PC-3 (cell line): ENCODE measurements around the gene GHRL.

ENCODE experiments used
- CTCF ChIP-seq: fragments of 300-600 bp; sonication (generic); conservative IDR thresholded peaks from 2 replicates; pipeline ENCODE4 v1.5.1; 2017; ENCODE audit warnings: antibody characterized with exemption, low read depth, mild to moderate bottlenecking, low read length
- EZH2 ChIP-seq: fragments of 300-600 bp; sonication (generic); IDR thresholded peaks from one replicate; pipeline ENCODE4 v1.6.1; 2017; ENCODE audit warnings: antibody characterized with exemption, mild to moderate bottlenecking, low read length; ENCODE audit not compliant: unreplicated experiment
- EZH2phosphoT487 ChIP-seq: fragments of 300-600 bp; sonication (generic); IDR thresholded peaks from 2 replicates; pipeline ENCODE4 v1.6.1; 2018; ENCODE audit warnings: mild to moderate bottlenecking, antibody characterized with exemption, low read length, borderline replicate concordance

- TF ChIP-seq CTCF, result no peak
- no peak for TF ChIP-seq EZH2phosphoT487
- no peak for TF ChIP-seq EZH2
Measured at GRCh38 chr3:10292505-10293419, at the start of gene GHRL.
